ENCODE measurements around the gene ACOT7. TPM values are rescaled to one million over a fixed set of nuclear protein-coding genes. Genes with fewer than 3 reads are reported as not detected.

ACOT7 gene
- total and polyA plus RNA-seq, 2 of the 13 experiments (the other 11 are each of a cell fraction or from before 2014, with no cell fraction given), result 33.0 to 55.8 TPM

DNA sequence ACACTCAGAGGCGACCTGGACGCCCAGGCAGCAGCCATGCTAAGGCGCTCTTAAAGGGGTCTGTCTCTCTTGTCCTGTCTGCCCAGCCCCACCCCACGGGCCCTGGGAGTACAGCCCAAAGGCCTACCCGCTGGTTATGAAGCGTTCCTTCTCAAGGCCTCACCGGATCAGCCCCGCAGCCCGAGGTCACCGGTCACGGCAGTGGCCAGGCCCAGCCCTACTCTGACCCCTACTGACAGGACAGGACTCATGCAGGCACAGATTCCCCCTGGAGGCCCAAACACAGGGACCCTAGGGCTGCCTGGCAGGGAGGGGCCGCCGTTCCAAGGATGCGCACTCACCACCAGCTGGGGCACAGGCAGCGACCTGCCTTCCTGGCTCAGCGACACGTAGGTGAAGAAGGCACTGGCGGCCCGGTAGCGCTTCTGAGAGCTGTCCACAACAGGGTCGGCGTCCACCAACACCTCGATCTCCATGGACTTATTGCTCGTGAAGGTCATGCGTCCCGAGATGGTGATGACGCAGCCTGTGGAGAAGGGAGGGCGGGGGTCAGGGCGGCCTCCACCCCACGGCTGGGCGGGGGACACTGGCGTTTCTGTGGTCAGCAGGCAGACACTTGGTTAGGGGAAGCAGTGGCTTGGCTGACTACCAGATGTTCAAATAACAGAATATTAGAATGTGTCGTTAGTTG is 112.7 kb downstream of the ACOT7 start (continued):
- 0 out of 2 replicates have a peak, but pooled peaks have one; percentile 19 for TF ChIP-seq UBTF (CRISPR knock-in tag; IDR thresholded peaks at IDR 0.05)
- peak; percentile 90 for TF ChIP-seq ZBTB33 (CRISPR knock-in tag; IDR thresholded peaks at IDR 0.05)
- TF ChIP-seq LCORL (IDR thresholded peaks at IDR 0.05), result no peak
- TF ChIP-seq LCORL (CRISPR knock-in tag; IDR thresholded peaks at IDR 0.05), result no peak; the same call in 1 of the 2 replicates
- peak; percentile 54; the same call in 1 of the 2 replicates for TF ChIP-seq NR2C2 (CRISPR knock-in tag; IDR thresholded peaks at IDR 0.05; ENCODE audit: borderline replicate concordance)
- no peak for TF ChIP-seq ZNF850 (CRISPR knock-in tag; conservative IDR thresholded peaks at IDR 0.05)
- TF ChIP-seq HIC2 (CRISPR knock-in tag; IDR thresholded peaks at IDR 0.05; ENCODE audit: low read depth), result 0 out of 2 replicates have a peak, but pooled peaks have one; percentile 18
- TF ChIP-seq ZNF530 (CRISPR knock-in tag; IDR thresholded peaks at IDR 0.05; ENCODE audit: low read depth), result no peak
- TF ChIP-seq ZNF607 (CRISPR knock-in tag; IDR thresholded peaks at IDR 0.05; ENCODE audit: borderline replicate concordance), result no peak
- TF ChIP-seq MEIS1 (CRISPR knock-in tag; IDR thresholded peaks at IDR 0.05; ENCODE audit: borderline replicate concordance), result no peak
- no peak for TF ChIP-seq ZNF878 (CRISPR knock-in tag; IDR thresholded peaks at IDR 0.05)
- TF ChIP-seq ZNF10 (CRISPR knock-in tag; IDR thresholded peaks at IDR 0.05; ENCODE audit: borderline replicate concordance, low read depth), result no peak
- TF ChIP-seq, protein P1, sequence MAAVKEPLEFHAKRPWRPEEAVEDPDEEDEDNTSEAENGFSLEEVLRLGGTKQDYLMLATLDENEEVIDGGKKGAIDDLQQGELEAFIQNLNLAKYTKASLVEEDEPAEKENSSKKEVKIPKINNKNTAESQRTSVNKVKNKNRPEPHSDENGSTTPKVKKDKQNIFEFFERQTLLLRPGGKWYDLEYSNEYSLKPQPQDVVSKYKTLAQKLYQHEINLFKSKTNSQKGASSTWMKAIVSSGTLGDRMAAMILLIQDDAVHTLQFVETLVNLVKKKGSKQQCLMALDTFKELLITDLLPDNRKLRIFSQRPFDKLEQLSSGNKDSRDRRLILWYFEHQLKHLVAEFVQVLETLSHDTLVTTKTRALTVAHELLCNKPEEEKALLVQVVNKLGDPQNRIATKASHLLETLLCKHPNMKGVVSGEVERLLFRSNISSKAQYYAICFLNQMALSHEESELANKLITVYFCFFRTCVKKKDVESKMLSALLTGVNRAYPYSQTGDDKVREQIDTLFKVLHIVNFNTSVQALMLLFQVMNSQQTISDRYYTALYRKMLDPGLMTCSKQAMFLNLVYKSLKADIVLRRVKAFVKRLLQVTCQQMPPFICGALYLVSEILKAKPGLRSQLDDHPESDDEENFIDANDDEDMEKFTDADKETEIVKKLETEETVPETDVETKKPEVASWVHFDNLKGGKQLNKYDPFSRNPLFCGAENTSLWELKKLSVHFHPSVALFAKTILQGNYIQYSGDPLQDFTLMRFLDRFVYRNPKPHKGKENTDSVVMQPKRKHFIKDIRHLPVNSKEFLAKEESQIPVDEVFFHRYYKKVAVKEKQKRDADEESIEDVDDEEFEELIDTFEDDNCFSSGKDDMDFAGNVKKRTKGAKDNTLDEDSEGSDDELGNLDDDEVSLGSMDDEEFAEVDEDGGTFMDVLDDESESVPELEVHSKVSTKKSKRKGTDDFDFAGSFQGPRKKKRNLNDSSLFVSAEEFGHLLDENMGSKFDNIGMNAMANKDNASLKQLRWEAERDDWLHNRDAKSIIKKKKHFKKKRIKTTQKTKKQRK (IDR thresholded peaks at IDR 0.05; ENCODE audit: low read length), result no peak
- no peak for TF ChIP-seq RBM39 (IDR thresholded peaks at IDR 0.05; ENCODE audit: low read depth, low read length, poor library complexity, severe bottlenecking)
- no peak for TF ChIP-seq MTERF4 (CRISPR knock-in tag; IDR thresholded peaks at IDR 0.05)
- no peak for TF ChIP-seq DBP (CRISPR knock-in tag; IDR thresholded peaks at IDR 0.05; ENCODE audit: not compliant biosample characterization)
- no peak for TF ChIP-seq ERF (CRISPR knock-in tag; IDR thresholded peaks at IDR 0.05)

Measured in HepG2 (cell line).